HG03095 (cell line): ENCODE data around the gene ME3.
"Not testable (repeated sequence)": the region's sequence is repeated elsewhere in the genome, so short reads cannot be mapped to it uniquely, and the experiment has no call there.

Source experiments
- ATAC-seq: cut with Tn5 transposase; IDR thresholded peaks from one replicate; pipeline ENCODE4 v1.9.1; 2021; ENCODE audit warnings: moderate library complexity; ENCODE audit not compliant: unreplicated experiment

The ME3 gene

DNA sequence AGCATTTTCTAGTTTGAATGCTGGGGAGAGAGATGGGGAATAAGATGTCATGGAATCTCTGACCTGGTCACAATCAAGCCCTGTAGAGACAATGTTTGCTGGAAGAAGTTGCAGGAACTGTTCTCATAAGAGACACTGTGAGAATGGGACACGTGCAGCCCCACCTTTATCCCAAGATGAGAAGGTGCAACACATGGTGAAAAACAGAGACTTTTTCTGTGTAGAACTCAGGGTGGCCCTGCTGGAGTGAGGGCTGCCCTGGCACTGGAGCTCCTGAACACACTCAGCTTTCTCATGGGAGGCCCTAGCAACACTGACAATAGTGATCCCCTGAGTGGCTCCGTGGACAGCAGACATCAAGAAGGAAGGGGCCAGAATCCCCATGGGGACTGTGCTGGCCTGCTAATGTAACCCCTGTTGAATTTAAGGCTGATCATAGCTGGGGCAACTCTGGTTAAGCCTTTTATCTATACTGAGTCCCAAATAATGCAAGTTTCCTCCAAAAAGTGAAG is 106.6 kb downstream of the ME3 start:
- ATAC-seq: no peak

DNA sequence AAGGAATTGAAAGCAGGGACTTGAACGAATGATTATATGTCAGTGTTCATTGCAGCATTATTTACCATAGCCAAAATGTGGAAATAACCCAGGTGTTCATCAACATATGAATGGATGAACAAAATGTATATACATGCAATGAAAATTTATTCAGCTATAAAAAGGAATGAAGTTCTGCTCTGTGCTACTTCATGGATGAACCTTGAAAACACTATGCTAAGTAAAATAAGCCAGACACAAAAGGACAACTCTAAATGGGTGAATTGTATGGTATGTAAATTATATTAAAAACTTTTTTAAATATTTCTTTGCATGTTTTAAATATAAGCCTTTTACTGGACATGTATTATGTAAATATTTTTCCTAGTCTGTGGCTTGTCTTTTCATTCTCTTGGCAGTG is 107.0 kb downstream of the ME3 start:
- no peak for ATAC-seq

DNA sequence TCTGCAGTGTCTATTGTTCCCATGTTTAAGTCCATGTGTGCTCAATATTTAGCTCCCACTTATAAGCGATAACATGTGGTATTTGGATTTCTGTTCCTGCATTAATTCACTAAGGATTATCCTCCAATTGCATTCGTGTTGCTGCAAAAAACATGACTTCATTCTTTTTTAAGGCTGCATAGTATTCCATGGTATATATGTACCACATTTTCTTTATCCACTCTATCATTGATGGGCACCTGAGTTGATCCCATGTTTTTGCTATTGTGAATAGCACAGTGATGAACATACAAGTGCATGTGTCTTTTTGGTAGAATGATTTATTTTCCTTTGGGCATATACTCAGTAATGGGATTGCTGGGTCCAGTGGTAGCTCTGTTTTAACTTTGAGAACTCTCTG is 109.6 kb downstream of the ME3 start:
- ATAC-seq: not testable (repeated sequence)

DNA sequence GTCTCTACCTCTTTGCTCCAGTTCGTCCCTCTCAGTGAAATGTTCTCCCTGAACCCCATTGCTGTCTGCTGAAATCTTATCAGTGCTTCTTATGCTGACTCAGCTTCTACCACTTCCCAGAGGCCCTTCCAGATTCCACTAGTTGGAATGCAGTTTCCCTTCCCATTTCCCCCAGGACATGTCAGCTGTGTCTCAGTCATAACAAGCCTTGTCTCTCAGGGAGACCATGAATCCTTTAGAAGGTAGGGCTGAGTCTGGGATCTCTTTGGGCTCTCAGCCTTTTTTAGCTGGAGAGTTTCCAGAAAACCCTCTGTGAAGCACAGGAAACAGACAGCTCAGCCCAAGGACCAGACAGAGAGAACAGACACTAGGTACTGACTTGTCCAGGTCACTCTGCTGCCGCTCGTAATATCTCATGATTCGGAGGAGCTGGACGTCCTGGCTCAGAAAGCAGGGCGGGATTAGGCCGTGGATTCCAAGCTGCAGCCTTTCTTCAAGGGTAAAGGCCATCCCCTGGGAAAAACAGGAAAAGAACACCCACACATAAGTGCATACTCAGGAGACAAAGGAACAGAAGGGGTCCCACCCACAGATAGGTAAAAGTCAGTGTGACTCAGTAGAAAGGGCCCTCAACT is 113.0 kb downstream of the ME3 start:
- ATAC-seq: no peak

DNA sequence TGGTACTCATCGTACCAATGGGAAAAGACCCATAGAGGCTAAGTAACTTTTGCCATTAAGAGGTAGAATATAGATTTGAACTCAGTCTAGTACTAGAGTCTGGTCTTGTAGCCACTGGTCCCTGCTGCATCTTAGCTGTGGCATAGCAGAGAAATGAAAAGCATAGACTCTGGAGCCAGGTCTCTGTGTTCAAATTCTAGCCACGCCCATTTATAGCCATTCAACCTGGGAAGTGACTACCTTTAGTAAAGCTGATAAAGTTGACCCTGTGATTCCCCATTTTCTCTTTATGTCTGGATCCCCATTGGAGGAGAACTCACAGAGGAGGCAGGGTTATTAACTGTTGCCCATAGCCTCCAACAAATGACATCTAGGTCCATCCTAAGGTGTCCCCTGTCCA is 113.6 kb downstream of the ME3 start:
- ATAC-seq: no peak

DNA sequence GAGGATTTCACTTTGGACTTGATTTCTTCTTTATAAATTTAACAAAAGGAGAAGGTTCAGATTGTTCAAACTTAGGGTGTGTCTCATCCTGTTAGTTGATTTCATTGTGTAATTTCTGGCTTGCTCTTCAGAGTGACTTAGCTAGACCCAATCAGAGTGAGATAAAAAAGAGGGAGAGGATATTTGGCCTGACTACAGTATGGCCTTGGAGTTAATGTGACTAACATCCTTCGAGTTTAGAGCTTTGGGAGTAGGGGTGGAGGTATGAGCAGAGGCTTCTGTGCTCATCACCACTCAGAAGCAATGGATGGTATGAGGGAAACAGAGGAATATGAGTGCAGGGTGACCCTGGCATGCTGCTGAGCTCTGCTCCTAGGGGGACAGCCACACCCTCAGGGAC is 114.2 kb downstream of the ME3 start:
- no peak for ATAC-seq

DNA sequence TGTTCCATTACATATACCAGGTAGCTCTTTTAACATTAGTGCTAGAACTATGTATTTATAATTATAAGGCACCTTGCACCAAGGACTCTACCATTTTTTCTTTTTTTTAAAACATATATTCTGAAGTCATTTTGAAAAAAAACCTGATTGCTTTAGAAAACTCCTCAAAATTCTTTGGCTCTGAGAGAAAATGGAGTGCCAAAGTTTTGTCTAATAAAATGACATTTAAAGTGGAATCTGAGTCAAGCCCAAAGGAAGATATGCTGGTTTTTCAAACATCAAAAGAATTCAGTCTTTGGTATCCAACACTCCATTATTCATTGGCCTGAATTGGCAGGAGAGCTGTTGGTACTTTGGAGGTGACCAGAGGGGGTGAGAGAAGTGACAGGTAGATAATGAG is 116.5 kb downstream of the ME3 start:
- no peak for ATAC-seq

DNA sequence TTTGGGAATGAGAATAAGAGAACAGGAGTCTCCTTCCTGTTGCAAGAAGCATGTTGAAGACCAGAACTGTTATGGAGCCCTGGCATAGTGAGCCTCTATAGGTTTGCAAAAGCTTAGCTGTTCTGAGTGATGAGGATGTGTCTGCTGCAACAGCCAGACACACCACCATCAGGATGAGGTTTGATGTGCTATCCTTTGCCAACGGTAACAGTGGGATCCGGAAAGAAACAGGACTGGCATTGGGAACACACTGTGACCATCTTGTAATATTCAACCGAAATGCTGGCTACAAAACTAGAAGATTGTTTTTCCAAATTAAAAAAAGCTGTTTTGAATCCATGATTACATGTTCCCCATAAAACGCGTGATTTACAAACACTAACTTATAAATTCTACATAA is 117.0 kb downstream of the ME3 start:
- no peak for ATAC-seq

DNA sequence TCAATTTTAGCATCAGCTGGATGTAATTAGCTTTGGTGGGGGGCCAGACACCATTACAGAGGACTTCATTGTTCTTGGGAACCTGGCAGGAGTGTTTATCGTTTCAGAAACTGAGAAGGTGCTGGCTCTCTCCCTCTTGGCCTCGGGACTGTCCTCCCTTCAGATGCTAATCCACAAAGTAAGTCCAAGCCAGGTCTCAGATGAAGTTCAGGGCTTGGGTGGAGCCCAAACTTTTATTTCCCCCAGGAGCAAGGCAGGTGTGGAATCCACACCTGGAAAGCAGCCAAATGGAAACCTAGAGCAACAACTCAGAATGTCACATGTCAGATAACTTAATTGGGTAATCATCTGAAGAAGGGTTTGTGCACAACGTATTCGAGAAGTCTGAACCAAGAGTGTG is 119.2 kb downstream of the ME3 start:
- no peak for ATAC-seq

DNA sequence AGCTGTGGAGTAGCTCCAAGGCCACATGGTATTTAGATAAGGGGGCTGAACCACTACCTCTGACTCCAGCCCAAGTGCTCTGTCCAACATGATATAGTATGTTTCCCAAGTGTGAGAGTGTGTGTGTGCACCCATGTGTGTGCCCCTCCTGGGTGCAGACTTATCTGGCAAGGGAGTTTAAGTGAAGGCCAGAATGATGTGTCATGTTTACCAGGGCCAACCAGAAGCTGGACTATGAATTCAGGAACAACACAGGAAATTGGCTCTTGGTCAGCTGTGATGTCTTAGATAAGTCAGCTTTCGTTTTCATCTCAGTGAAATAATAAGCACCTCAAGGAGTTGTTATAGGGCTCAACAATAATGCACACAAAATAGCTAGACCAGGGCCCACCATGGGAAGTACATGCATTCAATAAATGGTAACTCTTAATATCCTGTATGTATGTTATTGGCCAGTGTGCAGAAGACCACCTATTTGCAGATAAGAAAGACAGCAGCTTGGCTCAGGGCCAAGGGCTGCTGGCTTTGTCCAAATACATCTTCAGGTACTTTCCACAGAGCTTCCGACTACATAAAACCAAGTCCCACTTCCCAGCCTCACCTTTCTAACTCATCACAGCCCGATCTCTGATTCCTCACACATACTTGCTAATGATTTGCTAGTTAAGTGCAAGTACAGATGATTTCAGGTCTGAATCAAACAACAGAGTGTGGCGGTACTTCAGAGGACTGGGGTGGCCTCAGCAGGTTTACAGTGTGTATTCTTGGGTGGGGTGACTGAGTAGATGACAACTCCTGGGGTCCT is 120.9 kb downstream of the ME3 start:
- ATAC-seq: no peak

DNA sequence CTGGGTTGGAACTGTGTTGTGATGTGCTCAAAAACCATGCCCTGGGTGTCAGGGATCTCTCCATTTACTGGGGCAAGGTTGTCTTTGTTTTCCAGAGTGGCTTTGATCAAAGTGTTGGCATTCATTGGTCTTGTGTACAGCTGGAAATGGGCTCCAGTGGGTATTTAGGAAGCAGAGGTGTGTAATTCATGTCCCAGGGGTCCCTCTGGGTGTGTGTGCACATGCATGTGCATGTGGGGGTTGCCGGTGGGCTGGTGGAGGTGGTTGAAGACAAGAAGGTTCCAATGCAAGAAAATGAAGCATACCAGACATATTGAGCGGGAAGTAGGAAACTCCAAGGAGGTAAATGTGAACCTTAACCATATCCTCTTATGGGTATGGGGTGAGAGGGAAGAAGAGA is 121.7 kb downstream of the ME3 start:
- no peak for ATAC-seq

DNA sequence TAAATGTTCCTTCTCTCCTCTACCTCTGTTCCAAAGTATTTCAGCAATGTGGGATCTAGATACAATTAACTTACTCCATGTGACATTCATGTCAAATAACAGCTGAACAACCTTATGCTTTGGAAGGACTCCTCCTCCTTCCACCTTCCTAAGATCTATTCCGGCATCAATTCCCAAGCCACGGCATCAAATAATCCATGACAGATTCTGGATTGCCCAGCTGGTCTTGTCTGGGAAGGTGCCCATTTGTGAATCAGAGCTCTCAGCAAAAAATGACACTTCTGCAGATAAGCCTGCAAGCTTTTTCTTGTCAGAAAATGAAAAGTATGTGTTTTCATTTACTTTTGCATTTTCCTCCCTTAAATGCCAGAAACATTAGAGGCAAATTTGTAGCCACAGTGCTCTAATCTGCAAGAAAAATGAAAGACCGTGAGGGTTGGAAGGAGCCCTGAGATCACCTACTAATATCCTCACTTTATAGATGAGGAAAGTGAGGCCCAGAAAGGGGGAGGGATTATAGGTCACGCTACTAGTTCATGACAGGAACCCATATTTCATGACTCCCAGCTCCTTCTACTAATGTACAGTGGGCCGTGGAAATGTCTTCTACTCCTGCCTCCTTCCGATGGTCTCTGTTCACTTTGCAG is 124.0 kb downstream of the ME3 start:
- no peak for ATAC-seq

DNA sequence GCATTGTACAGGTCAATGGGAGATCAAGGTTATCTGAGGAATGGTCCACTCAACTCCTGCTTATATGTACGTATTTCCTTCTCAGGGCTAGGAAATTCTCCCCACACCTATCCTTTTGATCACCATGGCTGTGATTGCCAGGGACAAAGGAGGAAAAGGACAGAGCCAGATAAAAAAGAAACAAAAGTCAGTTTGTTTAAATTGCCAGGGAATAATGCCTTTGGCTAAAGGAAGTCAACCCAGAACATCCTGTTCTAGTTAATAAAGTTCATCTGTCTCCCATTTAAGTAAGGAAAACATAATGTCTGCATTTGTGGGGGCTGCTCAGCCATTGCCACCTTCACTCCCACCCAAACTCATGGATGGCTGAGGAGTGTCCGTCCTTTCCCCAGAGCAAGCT is 124.7 kb downstream of the ME3 start:
- no peak for ATAC-seq

DNA sequence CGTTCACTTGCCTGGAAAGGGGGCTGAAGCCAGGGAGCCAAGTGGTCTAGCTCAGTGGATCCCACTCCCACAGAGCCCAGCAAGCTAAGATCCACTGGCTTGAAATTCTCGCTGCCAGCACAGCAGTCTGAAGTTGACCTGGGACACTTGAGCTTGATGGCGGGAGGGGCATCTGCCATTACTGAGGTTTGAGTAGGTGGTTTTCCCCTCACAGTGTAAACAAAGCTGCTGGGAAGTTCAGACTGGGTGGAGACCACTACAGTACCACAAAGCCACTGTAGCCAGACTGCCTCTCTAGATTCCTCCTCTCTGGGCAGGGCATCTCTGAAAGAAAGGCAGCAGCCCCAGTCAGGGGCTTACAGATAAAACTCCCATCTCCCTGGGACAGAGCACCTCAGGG is 131.1 kb downstream of the ME3 start:
- ATAC-seq: not testable (repeated sequence)

DNA sequence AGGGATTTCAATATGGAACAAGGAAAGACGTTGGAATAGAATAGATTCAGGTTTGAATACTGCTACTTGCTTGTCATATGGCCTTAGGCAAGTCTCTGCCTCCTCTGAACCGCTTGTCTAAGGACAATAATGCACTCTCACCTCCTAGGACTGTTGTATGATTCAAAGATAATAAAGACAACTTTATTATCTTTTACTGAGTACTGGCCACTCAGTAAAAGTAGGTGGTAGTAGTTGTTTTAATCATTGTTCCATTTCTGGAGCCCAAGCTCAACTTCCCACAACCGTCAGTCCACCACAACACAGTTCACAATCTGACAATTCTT is 134.2 kb downstream of the ME3 start:
- ATAC-seq: no peak

DNA sequence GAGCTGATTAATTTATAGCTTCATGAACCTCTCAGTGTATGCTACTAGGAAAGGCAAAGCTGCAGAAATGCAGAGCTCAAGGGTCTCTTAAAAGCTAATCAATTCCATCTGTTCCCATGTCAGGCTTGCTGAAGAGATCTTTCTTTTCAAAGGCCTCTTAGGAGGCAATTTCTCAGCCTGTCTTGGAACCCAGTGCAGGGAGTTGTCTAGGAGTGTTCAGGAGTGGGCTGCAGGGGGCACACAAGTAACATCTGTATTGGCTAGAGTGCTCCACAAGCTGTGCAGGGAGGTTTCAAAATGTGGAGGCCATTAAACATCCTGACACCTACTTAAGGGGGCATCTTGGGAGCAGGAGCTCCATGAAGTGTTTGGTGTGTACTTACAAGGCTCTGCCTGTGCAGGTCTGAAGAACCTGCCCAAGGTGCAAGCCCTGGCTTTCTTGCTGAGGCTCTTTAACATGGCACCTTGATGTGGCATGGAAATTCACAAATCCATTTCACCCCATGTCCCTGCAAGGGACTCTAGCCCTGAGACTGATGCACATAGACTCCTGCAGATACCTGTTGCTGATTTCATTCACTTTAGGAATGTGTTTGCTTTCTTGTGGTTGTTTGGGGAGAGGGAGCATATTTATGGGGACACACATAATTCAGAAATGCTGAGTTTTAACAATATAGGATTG is 134.7 kb downstream of the ME3 start:
- ATAC-seq: no peak

DNA sequence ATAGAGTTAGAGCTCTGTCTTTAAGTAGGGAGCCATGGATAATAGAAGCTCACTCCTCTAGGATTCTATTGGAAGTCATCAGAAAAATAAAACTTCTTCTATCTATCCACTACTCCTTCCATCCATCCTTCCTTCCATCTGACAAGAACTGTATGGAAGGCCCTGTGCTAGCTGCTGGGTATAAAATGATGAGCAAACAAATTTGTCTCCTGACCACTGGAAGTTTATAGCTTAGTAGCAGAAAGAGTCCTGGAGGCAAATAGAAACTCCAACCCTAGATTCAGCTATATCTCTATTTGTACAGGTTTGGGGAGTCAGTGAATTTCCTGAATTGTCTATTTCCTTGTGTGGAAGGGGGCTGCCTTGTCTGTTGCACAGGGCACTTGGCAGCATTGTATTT is 136.6 kb downstream of the ME3 start:
- no peak for ATAC-seq

DNA sequence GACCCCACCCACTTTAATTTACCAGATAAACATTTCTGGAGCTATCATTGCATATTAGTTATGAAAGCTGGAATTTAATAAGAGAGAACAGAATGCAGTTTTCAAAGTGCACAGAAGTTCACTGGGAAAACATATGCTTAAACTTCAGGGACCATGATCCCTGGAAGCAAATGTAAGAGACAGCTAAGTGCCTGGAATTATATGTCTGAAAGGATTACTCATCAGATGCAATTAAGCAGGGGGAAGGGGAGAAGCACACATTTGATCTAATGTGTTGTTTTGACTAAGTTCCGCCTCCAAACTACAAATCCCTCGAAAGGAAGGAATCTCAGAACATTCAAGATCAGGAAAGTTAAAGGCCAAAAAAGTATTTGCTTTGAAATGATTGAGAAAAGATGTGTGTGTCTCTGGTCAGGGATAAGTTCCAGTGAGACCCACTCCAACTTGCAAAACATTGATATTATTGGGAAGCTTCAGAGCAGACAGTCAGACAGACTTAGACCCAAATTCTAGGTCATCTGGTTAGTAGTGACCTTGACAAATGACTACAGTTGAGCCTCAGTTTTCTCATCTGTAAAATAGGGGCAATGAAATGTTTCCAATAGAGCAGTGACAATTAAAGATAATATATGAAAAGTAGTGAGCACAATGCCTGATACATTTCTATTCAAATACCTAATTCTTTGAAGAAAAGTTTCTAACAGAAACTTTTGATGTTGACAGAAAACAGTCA is 147.6 kb downstream of the ME3 start:
- no peak for ATAC-seq

DNA sequence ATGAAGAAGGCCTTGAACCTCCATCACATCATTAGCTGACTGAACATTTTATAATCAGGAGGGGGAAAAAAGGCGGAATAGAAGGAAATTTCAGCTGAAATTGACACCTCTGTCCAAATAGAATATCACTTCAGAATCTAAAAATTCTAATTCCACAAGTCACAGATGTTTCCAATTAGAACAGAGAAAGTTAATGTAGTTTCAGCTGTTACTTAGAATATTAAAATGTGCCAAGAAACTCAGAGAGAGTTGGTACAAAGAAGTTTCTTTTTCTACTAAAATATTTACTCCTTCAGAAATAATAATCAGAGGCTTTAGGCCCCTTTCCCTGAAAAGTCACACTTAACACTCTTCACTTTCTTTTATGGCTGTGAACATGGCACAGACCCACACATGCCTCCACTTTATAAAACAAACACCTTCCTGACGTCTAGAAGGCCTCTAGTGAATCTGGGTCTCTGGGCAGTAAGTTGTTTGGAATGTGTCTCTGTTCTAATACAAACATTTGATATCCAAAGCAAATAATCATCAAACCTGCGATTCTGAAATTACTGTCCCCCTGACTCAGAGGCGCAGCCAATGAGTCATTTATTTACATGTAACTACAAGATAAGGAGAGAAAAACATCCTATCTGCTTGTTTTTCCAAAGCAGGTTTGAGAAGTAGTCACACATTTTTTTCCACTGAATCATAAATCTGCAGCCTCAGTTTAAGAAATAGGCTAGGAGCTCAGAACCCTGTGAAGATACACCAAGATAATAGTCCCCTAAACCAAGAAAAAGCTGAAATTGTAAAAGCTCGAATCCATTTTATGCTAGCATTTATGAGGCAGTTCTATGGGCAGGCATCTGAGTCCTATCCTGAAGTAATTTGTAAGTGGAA is 148.4 kb downstream of the ME3 start:
- no peak for ATAC-seq

DNA sequence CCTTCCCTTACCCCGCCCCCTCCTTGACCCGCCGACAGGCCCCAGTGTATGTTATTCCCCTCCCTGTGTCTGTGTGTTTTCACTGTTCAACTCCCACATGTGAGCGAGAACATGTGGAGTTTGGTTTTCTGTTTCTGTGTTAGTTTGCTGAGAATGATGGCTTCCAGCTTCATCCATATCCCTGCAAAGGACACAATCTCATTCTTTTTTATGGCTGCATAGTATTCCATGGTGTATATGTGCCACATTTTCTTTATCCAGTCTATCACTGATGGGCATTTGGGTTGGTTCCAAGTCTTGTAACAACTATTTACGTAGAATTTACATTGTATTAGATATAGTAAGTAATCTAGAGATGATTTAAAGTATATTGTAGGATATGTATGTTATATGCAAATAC is 149.9 kb downstream of the ME3 start:
- ATAC-seq: not testable (repeated sequence)
